ENCODE data around the gene PDF. TPM values are rescaled to one million over a fixed set of nuclear protein-coding genes. Genes with fewer than 3 reads are reported as not detected.

The PDF gene
- total RNA-seq, 1 experiment from 2014 or later = 13.5 TPM

- Histone ChIP-seq H3K27me3 (ENCODE audit: low read length) (no peaks in the 10 kb centered on the region), H3K27ac (ENCODE audit: low read length) (no peak overlapping the region), H3K9me2 (replicated peaks; ENCODE audit: insufficient read depth, low read length) (no peaks in the 10 kb centered on the region), H3K4me3 (ENCODE audit: low read length) (no peak overlapping the region), H3K4me2 (ENCODE audit: low read depth, low read length, poor library complexity, severe bottlenecking) (no peak overlapping the region), H3K79me2 (ENCODE audit: low read length) (peaks cover 27% of the 10 kb centered on the region), H3K4me1 (ENCODE audit: low read length) (no peaks in the 10 kb centered on the region), H4K20me1 (ENCODE audit: insufficient read depth, low read depth, low read length) (peaks cover 13% of the 10 kb centered on the region), H2AFZ (ENCODE audit: low read length) (no peak overlapping the region), H3K9me3 (ENCODE audit: low read length) (no peaks in the 10 kb centered on the region), H3K36me3 (ENCODE audit: insufficient read depth, low read length) (peaks cover 25% of the 10 kb centered on the region), H3K9ac (ENCODE audit: low read length) (no peak overlapping the region)
- no peak for DNase-seq
Measured at GRCh38 chr16:69318177-69318910, 12.0 kb downstream of the PDF start.

GRCh38 chr16:69316595-69317034 is 13.8 kb downstream of the PDF start:
- Histone ChIP-seq H4K20me1 (ENCODE audit: insufficient read depth, low read depth, low read length) (peaks cover 17% of the 10 kb centered on the region), H3K27me3 (ENCODE audit: low read length) (no peaks in the 10 kb centered on the region), H3K9me2 (replicated peaks; ENCODE audit: insufficient read depth, low read length) (no peaks in the 10 kb centered on the region), H3K27ac (ENCODE audit: low read length) (no peak overlapping the region), H3K9ac (ENCODE audit: low read length) (no peak overlapping the region), H3K4me3 (ENCODE audit: low read length) (no peak overlapping the region), H3K79me2 (ENCODE audit: low read length) (peaks cover 32% of the 10 kb centered on the region), H3K4me2 (ENCODE audit: low read depth, low read length, poor library complexity, severe bottlenecking) (no peak overlapping the region), H3K36me3 (ENCODE audit: insufficient read depth, low read length) (peaks cover 23% of the 10 kb centered on the region), H3K4me1 (ENCODE audit: low read length) (peaks cover 4% of the 10 kb centered on the region), H2AFZ (ENCODE audit: low read length) (no peak overlapping the region), H3K9me3 (ENCODE audit: low read length) (no peaks in the 10 kb centered on the region)
- DNase-seq = no peak

GRCh38 chr16:69315486-69316311 is 14.7 kb downstream of the PDF start:
- Histone ChIP-seq H4K20me1 (ENCODE audit: insufficient read depth, low read depth, low read length) (peaks cover 17% of the 10 kb centered on the region), H3K9me3 (ENCODE audit: low read length) (no peaks in the 10 kb centered on the region), H3K27me3 (ENCODE audit: low read length) (no peaks in the 10 kb centered on the region), H3K9me2 (replicated peaks; ENCODE audit: insufficient read depth, low read length) (no peaks in the 10 kb centered on the region), H3K36me3 (ENCODE audit: insufficient read depth, low read length) (peaks cover 19% of the 10 kb centered on the region), H3K9ac (ENCODE audit: low read length) (no peak overlapping the region), H3K27ac (ENCODE audit: low read length) (no peak overlapping the region), H3K4me1 (ENCODE audit: low read length) (peaks cover 5% of the 10 kb centered on the region), H3K4me3 (ENCODE audit: low read length) (no peak overlapping the region), H2AFZ (ENCODE audit: low read length) (no peak overlapping the region), H3K79me2 (ENCODE audit: low read length) (peaks cover 35% of the 10 kb centered on the region), H3K4me2 (ENCODE audit: low read depth, low read length, poor library complexity, severe bottlenecking) (no peak overlapping the region)
- no peak for DNase-seq

- Histone ChIP-seq H3K9ac (ENCODE audit: low read length) (no peak overlapping the region), H3K36me3 (ENCODE audit: insufficient read depth, low read length) (peaks cover 14% of the 10 kb centered on the region), H3K9me2 (replicated peaks; ENCODE audit: insufficient read depth, low read length) (no peaks in the 10 kb centered on the region), H3K27me3 (ENCODE audit: low read length) (no peaks in the 10 kb centered on the region), H3K4me3 (ENCODE audit: low read length) (no peak overlapping the region), H4K20me1 (ENCODE audit: insufficient read depth, low read depth, low read length) (peaks cover 17% of the 10 kb centered on the region), H3K9me3 (ENCODE audit: low read length) (no peaks in the 10 kb centered on the region), H3K4me2 (ENCODE audit: low read depth, low read length, poor library complexity, severe bottlenecking) (no peak overlapping the region), H3K4me1 (ENCODE audit: low read length) (peaks cover 7% of the 10 kb centered on the region), H3K27ac (ENCODE audit: low read length) (no peak overlapping the region), H3K79me2 (ENCODE audit: low read length) (peaks cover 38% of the 10 kb centered on the region), H2AFZ (ENCODE audit: low read length) (no peak overlapping the region)
- no peak for DNase-seq
Measured at GRCh38 chr16:69314534-69314933, 15.9 kb downstream of the PDF start.

GRCh38 chr16:69313469-69313868 is 16.9 kb downstream of the PDF start:
- H2AFZ ChIP-seq (ENCODE audit: low read length) = no peak overlapping the region
- H3K36me3 ChIP-seq (ENCODE audit: insufficient read depth, low read length) = peaks cover 14% of the 10 kb centered on the region
- H3K9me3 ChIP-seq (ENCODE audit: low read length) = no peaks in the 10 kb centered on the region
- H3K4me3 ChIP-seq (ENCODE audit: low read length) = no peak overlapping the region
- H3K9me2 ChIP-seq (replicated peaks; ENCODE audit: insufficient read depth, low read length) = no peaks in the 10 kb centered on the region
- no peaks in the 10 kb centered on the region for H3K27me3 ChIP-seq (ENCODE audit: low read length)
- no peak overlapping the region for H3K9ac ChIP-seq (ENCODE audit: low read length)
- no peak overlapping the region for H3K4me2 ChIP-seq (ENCODE audit: low read depth, low read length, poor library complexity, severe bottlenecking)
- peaks cover 17% of the 10 kb centered on the region for H4K20me1 ChIP-seq (ENCODE audit: insufficient read depth, low read depth, low read length)
- H3K27ac ChIP-seq (ENCODE audit: low read length) = no peak overlapping the region
- peaks cover 7% of the 10 kb centered on the region for H3K4me1 ChIP-seq (ENCODE audit: low read length)
- no peak for DNase-seq
- peaks cover 38% of the 10 kb centered on the region for H3K79me2 ChIP-seq (ENCODE audit: low read length)

- DNase-seq = peak; percentile 80
- peaks cover 38% of the 10 kb centered on the region for H3K79me2 ChIP-seq (ENCODE audit: low read length)
Measured at GRCh38 chr16:69311533-69312387, 18.6 kb downstream of the PDF start.

GRCh38 chr16:69310653-69311532 is 19.5 kb downstream of the PDF start, which contains the start of gene VPS4A:
VPS4A (plus strand) TSS chr16:69311350; CDS start chr16:69311512, 162 bp downstream.
- Histone ChIP-seq H4K20me1 (ENCODE audit: insufficient read depth, low read depth, low read length) (peaks cover 17% of the 10 kb centered on the region), H2AFZ (ENCODE audit: low read length) (no peak within 1 kb of the TSS; the same call in 1 of the 2 replicates), H3K36me3 (ENCODE audit: insufficient read depth, low read length) (peaks cover 9% of the 10 kb centered on the region; the same call in 1 of the 2 replicates), H3K4me1 (ENCODE audit: low read length) (peaks cover 7% of the 10 kb centered on the region), H3K79me2 (ENCODE audit: low read length) (peaks cover 38% of the 10 kb centered on the region), H3K4me2 (ENCODE audit: low read depth, low read length, poor library complexity, severe bottlenecking) (peak within 1 kb of the TSS; percentile 87), H3K9me2 (replicated peaks; ENCODE audit: insufficient read depth, low read length) (no peaks in the 10 kb centered on the region), H3K27ac (ENCODE audit: low read length) (peak within 1 kb of the TSS; percentile 60; the same call in 1 of the 2 replicates), H3K27me3 (ENCODE audit: low read length) (no peaks in the 10 kb centered on the region), H3K9me3 (ENCODE audit: low read length) (no peaks in the 10 kb centered on the region), H3K4me3 (ENCODE audit: low read length) (peak within 1 kb of the TSS; percentile 84), H3K9ac (ENCODE audit: low read length) (peak within 1 kb of the TSS; percentile 98)
- peak; percentile 98 for DNase-seq

More at GRCh38 chr16:69311533-69312387, 18.6 kb downstream of the PDF start:
- no peaks in the 10 kb centered on the region for H3K27me3 ChIP-seq (ENCODE audit: low read length)
- H3K9ac ChIP-seq (ENCODE audit: low read length) = peak overlapping the region; percentile 98
- H3K27ac ChIP-seq (ENCODE audit: low read length) = peak overlapping the region; percentile 60; the same call in 1 of the 2 replicates
- H3K4me3 ChIP-seq (ENCODE audit: low read length) = peak overlapping the region; percentile 84
- H3K36me3 ChIP-seq (ENCODE audit: insufficient read depth, low read length) = peaks cover 14% of the 10 kb centered on the region
- H3K4me2 ChIP-seq (ENCODE audit: low read depth, low read length, poor library complexity, severe bottlenecking) = peak overlapping the region; percentile 87
- no peak overlapping the region; the same call in 1 of the 2 replicates for H2AFZ ChIP-seq (ENCODE audit: low read length)
- peaks cover 17% of the 10 kb centered on the region for H4K20me1 ChIP-seq (ENCODE audit: insufficient read depth, low read depth, low read length)
- no peaks in the 10 kb centered on the region for H3K9me3 ChIP-seq (ENCODE audit: low read length)
- H3K4me1 ChIP-seq (ENCODE audit: low read length) = peaks cover 7% of the 10 kb centered on the region
- no peaks in the 10 kb centered on the region for H3K9me2 ChIP-seq (replicated peaks; ENCODE audit: insufficient read depth, low read length)
